HEK293 (cell line): ENCODE data around the gene KCNQ1.

Experiments
- CTCF ChIP-seq: fragments of 450-650 bp; formaldehyde crosslinking; IDR thresholded peaks from 2 replicates; pipeline ENCODE4 v1.5.1; 2016; ENCODE audit warnings: missing biosample characterization, missing genetic modification characterization
- SETDB1 ChIP-seq: IDR thresholded peaks from one replicate; pipeline ENCODE4 v1.6.1; 2017; ENCODE audit warnings: mild to moderate bottlenecking, low read length, moderate library complexity, mixed read lengths; ENCODE audit not compliant: insufficient read length
- ZNF23 ChIP-seq: fragments of 450-650 bp; formaldehyde crosslinking; IDR thresholded peaks from 2 replicates; pipeline ENCODE4 v1.5.1; 2016; ENCODE audit warnings: missing biosample characterization, missing genetic modification characterization, borderline replicate concordance
- ZNF239 ChIP-seq: fragments of 450-650 bp; formaldehyde crosslinking; IDR thresholded peaks from 2 replicates; pipeline ENCODE4 v1.5.1; 2016; ENCODE audit warnings: missing biosample characterization, missing genetic modification characterization
- ZNF626 ChIP-seq: fragments of 450-650 bp; sonication (Bioruptor Pico); formaldehyde crosslinking; IDR thresholded peaks from 2 replicates; pipeline ENCODE4 v1.5.1; 2018; ENCODE audit warnings: missing biosample characterization, missing genetic modification characterization, inconsistent platforms
- ZNF658 ChIP-seq: fragments of 450-650 bp; formaldehyde crosslinking; IDR thresholded peaks from 2 replicates; pipeline ENCODE4; 2016; ENCODE audit warnings: missing biosample characterization, missing genetic modification characterization
- ZSCAN30 ChIP-seq: fragments of 450-650 bp; IDR thresholded peaks from 2 replicates; pipeline ENCODE4 v1.5.1; 2018; ENCODE audit warnings: missing biosample characterization, mild to moderate bottlenecking, missing genetic modification characterization, moderate library complexity

DNA sequence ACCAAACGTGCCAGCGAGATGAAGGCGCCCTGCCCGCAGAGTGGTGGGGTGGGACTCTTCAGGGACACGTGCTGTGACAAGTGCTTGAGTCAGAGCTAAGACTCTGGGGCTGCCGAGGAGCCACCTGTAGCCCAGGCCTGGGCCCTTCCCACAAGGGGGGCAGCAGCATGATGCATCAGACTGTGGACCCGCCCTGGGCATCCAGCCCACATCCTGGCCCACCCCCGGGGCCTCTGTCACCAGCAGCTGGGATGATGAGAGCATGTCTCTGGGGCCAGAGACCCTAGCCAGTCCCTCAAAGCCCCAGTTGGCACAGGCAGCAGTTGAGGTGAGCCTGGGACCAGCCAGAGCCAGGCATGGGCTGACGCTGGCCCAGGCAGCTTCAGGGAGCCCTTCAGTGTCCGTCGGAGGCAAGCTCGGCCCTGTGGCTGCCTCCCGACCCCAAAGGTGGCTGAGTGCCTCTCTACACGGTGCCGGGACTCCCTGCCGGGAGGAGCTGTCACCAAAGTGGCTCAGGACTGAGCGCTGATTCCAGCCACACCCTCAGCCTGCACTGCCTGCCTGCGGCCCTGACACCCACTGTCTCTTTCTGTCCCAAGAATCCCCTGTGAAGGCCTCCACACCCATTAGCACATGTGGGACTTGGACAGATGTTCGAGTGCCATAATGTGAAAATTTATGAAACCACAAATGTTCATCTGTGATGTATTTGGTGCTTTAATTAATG, 399.5 kb downstream of the KCNQ1 start:
- TF ChIP-seq SETDB1 (no peak), ZSCAN30 (tag by site-specific recombination) (no peak), ZNF239 (tag by site-specific recombination) (no peak), CTCF (tag by site-specific recombination) (no peak), ZNF658 (tag by site-specific recombination) (no peak), ZNF626 (tag by site-specific recombination) (no peak), ZNF23 (no peak)
